Omental fat pad (tissue), 4 donors: Measurements from ENCODE around the gene SDC3. TPM values are rescaled to one million over a fixed set of nuclear protein-coding genes. Genes with fewer than 3 reads are reported as not detected.

Experiments
- ATAC-seq: fragments of 150-250 bp; one replicate; pipeline ENCODE4 v1.9.1; 2016; ENCODE audit warnings: mild to moderate bottlenecking, moderate library complexity; ENCODE audit not compliant: low FRiP score
- DNase-seq: peaks from one replicate; pipeline ENCODE4 v3.0.0-alpha.2; 2019; ENCODE audit warnings: low spot score
- CTCF ChIP-seq, 3 donors: fragments of 450-650 bp; IDR thresholded peaks; one replicate each; pipeline ENCODE4 v1.5.1; 2016 to 2017; ENCODE audit warnings: antibody characterized with exemption in 3 of 3, mild to moderate bottlenecking in 3 of 3, moderate library complexity in 2 of 3
- total RNA-seq, 4 donors: library from RNA; depleted of rRNA; stranded (reverse); fragments of >200 nt; gene quantifications; one replicate each; pipeline ENCODE4 v1.1.0, GENCODE V29; 2016

SDC3 gene
- total RNA-seq, 4 donors from 2014 or later: 27.3 to 38.1 (median 30.8) TPM

GRCh38 chr1:30839827-30840359 is 68.7 kb downstream of the SDC3 start:
- ATAC-seq: no peak
- DNase-seq: no peak
- TF ChIP-seq CTCF (IDR thresholded peaks at IDR 0.05): no peak

- DNase-seq: no peak
- no peak for ATAC-seq
- no peak for TF ChIP-seq CTCF (IDR thresholded peaks at IDR 0.05)
Observed at GRCh38 chr1:30838996-30839395, 69.6 kb downstream of the SDC3 start.

- no peak for TF ChIP-seq CTCF (IDR thresholded peaks at IDR 0.05)
- ATAC-seq (no peak), DNase-seq (no peak)
Observed at GRCh38 chr1:30837653-30838052, 70.9 kb downstream of the SDC3 start.

DNA sequence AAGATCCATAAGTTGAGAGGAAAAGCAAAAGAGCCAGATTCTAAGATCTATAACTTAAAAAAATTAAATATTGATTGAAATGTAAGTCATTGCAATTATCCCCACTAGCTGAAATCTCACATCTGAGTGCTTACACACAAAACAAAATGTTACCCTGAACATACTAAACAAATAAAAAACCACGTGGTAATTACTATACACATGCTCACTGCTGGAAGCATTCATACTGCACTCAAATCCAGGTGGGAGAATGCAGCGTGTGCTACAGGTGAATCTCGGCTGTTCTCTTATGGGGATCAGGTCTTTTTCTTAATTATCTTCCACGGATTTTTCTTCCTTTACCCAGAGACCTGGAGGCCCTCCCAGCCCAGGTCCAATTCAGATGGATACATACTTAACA is 74.3 kb downstream of the SDC3 start:
- ATAC-seq: no peak
- TF ChIP-seq CTCF (IDR thresholded peaks at IDR 0.05): no peak
- DNase-seq: no peak

DNA sequence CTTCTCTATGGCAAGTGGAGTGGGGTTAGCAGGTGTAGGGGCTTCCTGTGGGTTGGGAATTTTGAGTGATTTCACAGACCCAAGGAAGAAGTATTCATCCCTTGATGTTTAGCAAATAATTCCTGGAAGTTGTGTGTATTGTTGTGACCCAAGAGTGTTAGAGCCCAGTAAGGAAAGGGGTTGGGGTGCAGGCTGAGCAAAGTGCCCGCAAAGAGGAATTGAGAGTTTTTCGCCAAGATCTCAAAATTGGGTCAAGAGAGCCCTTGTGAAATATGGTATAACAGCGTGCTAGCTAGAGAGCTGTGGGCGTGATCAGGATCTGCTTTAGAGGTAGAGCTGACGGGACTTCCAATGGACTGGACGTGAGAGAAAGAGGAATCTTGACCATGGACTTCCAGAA is 78.0 kb downstream of the SDC3 start:
- ATAC-seq: no peak
- no peak for TF ChIP-seq CTCF (IDR thresholded peaks at IDR 0.05)
- DNase-seq: no peak

DNA sequence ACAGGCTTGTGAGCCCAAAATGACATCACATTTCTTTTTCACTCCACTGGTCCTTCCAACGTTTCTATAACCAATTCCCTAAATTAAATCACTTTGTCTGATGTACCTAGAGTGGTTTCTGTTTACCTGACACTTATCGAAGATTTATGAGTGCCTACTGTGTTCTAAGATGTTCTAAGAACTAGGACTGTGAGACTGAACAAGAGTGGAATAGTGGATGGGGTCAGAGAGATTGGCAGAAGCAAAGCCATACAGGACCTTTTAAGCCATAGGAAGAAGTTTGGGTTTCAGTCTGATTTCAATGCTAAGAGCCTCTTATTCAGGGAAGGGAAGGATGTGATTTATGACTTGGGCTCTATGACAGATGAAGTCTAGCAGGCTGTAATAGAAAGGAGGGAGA is 78.7 kb downstream of the SDC3 start:
- TF ChIP-seq CTCF (IDR thresholded peaks at IDR 0.05): no peak
- no peak for DNase-seq
- no peak for ATAC-seq

DNA sequence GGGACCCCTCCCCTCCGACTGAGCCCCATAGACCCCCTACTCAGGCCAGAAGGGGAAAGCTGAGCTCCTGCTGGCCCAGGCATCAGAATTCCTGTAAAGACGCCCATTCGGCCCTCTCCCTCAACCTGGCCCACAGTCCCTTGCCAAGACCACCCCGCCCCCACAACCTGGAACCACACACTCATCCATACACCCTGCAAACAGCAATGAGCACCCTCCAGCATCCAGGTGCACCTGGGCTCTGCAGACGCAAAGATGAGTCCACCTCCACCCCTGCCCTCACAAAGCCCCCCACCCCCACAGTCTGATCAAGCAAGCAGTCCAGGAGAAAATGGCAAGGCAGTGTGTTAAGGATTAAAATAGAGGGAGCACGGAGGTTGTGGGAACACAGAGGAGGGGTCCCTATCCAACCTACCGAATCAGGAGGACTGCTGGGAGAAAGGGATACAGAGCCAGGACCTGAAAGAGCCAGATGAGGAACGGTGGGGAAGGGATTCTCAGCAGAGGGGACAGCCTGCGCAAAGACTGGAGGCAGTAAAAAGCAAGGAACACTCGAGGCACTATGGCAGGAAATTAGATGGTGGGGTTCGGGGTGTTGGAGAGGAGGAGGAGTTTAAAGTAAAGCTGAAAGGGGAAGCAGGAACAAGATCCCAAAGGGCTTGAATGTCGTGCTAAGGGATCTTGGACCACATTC is 83.7 kb downstream of the SDC3 start:
- no peak for TF ChIP-seq CTCF (IDR thresholded peaks at IDR 0.05)
- ATAC-seq: no peak

More for the DNA sequence above, 83.7 kb downstream of the SDC3 start:
- no peak for DNase-seq
